ENCODE results near the gene ATP5ME.
A peak's percentile ranks its signal among the peaks of the same experiment; 100 is the strongest.
"Not testable (repeated sequence)": the region's sequence is repeated elsewhere in the genome, so short reads cannot be mapped to it uniquely, and the experiment has no call there.

The ATP5ME gene

GRCh38 chr4:683247-683897, 9.3 kb upstream of the ATP5ME start:
- DNase-seq (ENCODE audit: low spot score), result no peak

DNA sequence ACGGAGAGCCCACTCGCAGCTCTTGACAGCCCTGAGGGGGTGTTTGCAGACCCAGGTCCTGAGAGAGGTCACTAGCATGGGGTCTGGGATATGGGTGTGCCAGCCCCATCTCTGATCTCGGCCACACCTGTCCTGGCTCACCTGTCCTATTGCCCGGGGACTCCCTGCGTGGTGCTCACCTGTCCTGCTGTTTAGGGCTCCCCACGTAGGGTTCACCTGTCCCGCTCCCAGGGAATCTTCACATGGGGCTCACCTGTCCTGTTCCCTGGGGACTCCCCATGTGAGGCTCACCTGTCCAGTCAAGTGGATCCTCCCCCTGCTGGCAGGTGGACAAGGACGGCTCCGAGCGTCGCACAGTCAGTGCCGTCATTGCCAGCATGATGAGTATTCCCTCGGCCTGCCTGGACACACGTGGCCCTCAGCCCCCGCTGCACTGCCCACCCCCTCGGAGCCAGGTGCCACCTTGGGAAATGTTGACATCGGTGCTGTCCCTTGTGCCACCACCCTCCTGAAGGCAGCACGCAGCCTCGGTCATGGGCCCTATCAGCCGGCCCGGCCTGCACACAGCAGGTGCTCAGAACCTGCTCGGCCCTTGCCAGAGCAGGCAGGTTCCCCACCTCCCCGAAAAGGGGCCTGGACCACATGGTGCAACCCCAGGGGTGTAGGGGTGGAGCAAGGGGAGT, 8.6 kb upstream of the ATP5ME start:
- DNase-seq (ENCODE audit: low spot score), result no peak

DNA sequence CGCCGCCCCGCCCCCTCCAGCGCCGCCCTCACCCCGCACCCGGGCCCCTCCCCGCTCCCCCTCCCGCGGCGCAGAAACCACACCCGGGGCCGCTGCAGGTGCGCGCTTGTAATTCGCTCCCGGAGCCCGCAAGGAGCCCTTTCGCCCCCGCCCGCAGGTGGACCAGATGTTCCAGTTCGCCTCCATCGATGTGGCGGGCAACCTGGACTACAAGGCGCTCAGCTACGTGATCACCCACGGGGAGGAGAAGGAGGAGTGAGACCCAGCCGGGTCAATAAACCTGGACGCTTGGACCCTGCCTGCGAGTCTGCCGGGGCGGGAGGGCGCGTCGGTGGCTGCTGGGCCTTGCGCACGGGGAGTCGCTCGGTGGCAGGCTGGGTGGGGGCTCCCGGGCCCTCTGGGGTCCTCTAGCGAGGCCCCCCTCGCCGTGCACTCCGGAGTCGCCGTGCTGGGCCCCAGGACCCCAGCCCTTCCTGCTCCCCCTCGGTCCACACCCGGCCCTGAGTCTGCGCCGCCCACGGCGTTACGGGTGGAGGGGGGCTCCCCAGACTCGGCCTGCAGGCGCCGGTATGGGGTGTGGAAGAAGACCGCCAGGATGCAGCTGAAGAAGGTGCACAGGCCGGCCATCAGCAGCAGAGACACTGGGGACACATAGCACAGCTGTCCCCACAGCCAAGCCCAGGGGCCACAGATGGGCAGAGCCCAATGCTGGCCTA, 7.8 kb upstream of the ATP5ME start:
- DNase-seq (ENCODE audit: low spot score), result peak; percentile 52

DNA sequence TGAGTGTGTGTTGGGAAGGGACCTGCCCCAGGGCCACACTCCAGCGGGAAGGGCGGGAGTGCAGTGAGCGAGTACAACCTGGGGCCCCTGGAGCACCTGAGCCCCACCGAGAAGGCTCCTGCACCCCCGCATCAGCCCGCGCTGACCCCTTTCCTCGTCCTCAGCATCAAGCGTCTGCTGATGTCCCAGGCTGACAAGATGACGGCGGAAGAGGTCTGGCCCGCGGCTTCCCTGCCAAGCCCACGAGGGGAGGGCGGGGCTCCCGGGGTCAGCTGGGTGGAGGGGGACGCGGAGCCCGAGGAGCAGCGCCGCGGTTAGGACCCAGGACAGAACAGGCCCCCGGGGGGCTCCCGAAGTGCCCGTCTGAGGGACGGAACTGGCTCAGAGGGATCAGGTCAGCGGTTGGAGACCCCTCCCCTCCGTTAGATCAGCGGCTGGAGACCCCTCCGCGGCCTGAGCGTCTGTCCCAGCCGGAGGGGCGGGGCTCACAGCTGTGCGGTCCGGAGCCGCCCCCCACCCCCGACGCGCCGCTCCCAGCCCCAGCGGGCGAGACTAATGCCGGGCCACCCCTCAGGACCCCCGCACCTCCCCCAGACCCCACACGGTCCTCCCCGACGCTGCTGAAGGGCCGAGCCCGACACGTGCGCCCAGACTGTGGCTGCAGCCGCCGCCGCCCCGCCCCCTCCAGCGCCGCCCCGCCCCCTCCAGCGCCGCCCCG, 7.0 kb upstream of the ATP5ME start:
- peak; percentile 52 for DNase-seq (ENCODE audit: low spot score)

DNA sequence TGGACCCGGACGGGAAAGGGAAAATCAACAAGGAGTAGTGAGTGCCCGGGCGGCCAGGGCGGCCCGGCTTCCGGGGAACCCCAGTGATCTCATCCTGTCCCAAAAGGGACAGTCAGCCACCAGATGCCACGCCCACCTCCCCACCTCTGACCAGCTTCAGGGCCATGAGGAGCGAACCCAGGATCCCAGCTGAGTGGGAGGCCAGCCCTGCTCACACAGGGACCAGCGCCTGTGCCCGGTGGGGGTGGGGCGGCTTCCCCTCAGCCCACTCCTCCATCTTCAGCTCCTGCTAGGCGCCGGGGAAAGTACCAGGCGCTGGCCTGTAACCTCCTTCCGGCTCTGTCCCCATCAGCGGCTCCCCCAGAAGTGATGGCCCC, 6.5 kb upstream of the ATP5ME start:
- DNase-seq (ENCODE audit: low spot score), result no peak

GRCh38 chr4:680091-680490, 6.0 kb upstream of the ATP5ME start:
- DNase-seq (ENCODE audit: low spot score), result no peak

GRCh38 chr4:679629-680028, 5.6 kb upstream of the ATP5ME start:
- DNase-seq (ENCODE audit: low spot score), result no peak

DNA sequence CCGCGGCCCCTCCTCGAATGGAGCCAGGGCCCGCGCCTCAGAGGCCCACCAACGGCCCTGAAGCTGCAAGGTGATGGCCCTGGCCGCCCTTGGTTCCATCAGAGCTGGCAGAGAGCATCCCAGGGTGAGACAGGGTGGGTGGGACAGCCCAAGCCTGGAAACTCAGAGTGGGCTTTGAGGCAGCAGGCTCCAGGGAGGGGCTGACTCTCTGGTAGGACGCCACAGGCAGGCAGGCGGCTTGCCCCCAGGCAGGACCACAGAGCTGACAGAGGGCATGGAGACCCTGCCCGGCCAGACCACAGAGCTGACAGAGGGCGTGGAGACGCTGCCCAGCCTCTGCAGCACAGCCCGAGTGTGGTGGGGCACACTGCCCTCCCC, 5.0 kb upstream of the ATP5ME start:
- no peak for DNase-seq (ENCODE audit: low spot score)

- DNase-seq (ENCODE audit: low spot score), result no peak
Observed at GRCh38 chr4:678331-679103, 4.4 kb upstream of the ATP5ME start.

DNA sequence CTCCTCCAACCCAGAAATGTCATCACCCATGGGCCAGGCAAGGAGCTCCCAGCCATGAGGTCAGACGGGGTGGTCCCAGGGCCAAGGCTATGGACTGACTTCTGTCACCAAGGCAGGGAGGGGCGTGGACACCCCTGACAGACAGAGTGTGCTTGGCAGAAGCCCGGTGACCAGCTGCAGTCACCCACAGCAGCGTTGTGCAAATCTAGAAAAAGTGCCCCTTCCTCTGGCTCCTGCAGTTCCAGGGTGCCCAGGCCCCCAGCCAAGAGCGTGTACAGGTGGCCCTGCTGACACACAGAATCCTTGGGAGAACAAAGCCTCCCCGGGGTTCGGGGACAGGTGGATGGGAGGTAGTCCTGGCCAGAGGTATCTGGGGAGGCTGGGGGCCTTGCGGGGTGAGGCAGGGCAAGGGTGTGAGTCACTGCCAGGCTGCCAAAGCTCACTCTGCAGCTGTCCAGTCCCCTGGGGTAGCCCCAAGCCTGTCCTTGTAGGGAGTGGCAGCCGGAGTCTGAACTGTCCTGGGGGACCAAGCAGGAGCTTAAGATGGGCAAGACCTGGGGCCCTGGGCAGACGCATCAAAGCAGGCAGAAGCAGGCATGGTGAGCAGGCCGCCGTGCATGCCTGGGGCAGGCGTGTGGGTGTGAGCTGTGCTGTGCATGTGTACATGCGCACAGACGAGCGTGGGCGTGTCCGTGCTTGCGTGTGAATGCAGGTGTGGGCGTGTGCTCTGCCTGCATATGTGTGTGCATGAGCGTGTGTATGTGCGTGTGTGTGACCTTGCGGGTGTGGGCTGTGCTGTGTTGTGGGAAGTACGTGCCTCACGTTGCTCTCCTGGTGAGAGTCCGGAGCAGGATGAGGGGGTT, 3.6 kb upstream of the ATP5ME start:
- no peak for DNase-seq (ENCODE audit: low spot score)

- DNase-seq (ENCODE audit: low spot score), result peak; percentile 76
Observed at GRCh38 chr4:676871-677235, 2.8 kb upstream of the ATP5ME start.

DNA sequence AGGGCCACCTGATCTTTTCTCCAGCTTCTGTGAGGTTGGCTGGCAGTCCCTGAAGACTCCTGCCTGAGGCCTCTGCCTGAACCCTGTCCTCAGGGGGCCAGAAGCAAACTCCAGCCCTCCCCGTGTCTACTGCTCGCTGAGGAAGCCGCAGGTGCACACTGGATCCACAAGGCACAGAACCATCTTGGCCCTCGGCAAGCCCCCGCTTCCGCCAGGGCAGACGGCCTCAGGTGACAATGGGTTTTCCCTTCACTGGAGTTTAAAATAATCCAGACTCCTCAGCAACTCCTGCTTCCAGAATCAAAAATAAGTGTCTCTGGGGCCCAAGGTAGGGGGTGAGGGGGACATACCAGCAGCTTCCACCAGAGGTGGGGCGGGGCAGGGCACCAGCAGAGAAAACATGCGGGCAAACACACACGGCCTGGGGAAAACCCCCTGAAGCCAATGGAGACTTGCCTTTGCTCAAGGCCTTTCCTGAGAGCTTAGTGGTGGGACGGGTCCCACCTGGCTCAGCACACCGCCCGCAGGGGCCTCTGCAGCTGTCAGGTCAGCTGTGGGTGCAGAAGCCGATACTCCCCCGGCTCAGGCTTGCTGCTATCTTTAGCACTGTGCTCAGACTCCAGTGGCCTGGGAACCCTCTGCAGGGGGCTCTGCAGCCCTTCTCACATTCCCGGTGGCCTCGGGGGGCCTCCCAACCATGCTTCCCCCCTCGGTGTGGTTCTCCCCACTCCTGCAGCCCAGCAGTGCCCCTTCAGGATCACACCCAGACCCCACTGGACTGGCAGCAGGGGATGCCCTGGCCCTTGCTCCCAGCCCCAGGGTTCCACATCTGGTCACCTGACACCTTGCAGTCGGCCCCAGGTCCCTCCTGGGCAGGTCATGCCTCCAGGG, 2.1 kb upstream of the ATP5ME start:
- DNase-seq (ENCODE audit: low spot score), result peak; percentile 90

GRCh38 chr4:675036-675882, 1.2 kb upstream of the ATP5ME start:
- peak; percentile 31 for DNase-seq (ENCODE audit: low spot score)

DNA sequence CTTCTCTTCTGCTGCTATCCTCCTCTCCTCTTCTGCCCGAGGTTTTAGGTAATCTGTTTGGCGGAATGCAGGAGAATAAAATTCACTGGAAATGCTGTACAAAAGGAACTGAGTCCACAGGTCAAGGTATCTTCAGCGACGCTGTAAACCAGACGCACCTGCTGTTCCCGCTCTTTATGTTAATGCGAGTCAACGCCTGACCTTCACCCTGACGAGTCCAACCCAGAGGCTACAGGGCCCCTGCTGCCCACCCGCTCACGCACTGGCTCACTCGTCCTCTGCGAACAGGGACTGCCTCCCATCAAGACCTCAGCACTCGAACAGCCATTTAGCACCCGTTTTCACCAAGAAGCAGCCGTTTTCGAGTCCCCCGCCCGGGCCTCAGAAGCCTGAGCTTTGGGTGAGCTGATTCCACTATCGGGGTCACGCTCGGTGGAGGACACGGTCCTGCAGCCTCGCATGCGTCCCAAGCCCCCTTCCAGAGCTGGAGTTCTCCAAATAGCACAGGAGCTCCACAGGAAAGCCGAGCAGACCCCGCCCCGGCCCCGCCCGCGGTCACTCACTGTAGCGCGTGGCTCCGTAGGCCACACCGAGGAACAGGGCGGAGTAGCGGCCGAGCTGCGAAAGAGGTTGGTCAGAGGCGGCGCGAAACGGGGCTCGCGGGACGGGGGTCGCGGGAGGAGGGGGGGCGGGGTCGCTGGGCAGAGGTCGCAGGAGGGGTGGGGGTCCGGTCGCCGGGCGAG, 556 bp downstream of the ATP5ME start:
- DNase-seq (ENCODE audit: low spot score), result no peak

- DNase-seq (ENCODE audit: low spot score), result no peak
Observed at GRCh38 chr4:671769-672168, 2.3 kb downstream of the ATP5ME start.

DNA sequence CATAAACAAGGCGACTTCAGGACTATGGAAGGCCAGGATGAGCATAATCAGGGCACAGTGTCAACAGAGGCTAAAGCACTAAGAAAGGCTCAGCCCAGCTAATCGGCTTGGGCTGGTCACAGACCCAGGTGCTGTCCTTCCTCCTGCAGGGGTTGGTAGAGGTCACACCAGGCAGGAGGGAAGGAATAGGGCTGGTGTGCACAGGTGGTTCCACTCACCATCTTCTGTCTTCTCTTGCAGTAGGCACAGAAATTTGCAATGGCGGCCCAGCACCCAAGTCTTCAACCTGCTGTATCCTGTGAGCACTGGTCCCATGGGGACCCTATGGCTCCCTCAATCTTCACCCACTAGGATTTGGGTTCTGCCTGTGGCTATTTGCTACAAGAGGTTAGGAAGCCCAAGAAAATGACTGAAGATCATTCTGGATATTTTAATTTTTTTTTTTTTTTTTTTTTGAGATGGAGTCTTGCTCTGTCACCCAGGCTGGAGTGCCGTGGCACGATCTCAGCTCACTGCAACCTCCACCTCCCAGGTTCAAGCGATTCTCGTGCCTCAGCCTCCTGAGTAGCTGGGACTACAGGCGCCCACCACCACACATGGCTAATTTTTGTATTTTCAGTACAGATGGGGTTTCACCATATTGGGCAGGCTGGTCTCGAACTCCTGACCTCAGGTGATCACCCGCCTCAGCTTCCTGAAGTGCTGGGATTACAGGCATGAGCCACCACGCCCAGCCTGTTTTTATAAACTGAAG, 4.1 kb downstream of the ATP5ME start:
- DNase-seq (ENCODE audit: low spot score), result not testable (repeated sequence)

DNA sequence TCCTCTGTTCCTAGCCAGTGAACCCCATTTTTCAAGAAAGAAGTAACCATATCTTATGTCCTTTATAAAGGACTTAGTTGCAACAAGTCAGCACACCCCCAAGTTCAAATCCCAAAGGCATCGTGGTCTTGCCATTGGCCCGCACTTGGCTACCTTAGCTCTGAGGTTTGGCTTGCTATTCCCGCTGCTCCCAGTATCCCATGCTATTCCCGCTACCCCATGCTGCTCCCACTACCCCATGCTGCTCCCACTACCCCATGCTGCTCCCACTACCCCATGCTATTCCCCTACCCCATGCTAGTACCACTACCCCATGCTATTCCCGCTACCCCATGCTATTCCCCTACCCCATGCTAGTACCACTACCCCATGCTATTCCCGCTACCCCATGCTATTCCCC, 5.9 kb downstream of the ATP5ME start:
- DNase-seq (ENCODE audit: low spot score), result not testable (repeated sequence)

DNA sequence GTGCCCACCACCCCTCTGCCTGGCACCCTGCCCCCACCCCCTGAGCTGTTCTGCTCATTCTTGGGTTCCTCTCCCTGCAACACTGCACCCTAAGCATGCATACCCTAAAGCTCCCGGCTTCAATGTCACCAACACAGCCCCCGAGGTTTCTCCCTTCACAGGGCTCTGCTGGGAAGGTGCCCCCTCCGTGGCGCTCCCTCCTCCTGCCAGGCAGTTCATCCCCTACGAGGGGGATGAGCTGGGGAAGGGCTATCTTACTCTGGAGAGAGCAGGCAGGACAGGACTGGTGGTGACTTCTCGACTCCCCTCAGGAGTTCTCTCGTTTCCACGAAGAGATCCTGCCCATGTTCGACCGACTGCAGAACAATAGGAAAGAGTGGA, 6.5 kb downstream of the ATP5ME start:
- no peak for DNase-seq (ENCODE audit: low spot score)
